ENCODE data around the gene ST13.
"Not testable (repeated sequence)": the region's sequence is repeated elsewhere in the genome, so short reads cannot be mapped to it uniquely, and the experiment has no call there.

Gene ST13

DNA sequence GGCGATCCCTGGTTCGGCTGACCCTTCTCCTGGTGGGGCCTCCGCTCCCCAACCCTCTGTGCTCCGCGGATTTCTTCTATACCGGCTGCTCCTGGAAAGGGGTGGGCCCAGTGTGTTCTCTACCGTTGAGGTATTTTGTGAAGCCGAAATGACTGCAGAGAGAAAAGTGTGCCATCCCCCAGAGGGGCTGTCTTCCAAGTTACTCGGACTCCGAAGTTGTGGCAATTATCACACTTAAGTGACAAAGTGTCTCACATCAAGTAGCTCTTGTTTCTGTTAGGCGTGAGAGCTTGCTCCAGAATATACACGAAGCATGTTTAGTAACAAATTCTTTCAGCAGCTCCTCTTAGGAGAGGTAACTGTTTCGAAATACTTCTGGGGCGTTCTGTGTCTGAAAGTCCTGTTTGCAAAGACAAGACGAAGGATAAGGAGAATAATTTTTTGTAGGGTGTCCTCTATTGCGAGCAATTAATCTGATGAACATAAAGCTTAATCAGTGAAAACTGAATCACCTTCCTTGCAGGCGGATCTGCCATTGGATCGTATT lies 943 bp upstream of the ST13 start:
- DNase-seq = peak; percentile 67 to 70
- TF ChIP-seq POLR2A (IDR thresholded peaks at IDR 0.05; ENCODE audit: low read length) (no peak), GATA1 (IDR thresholded peaks at IDR 0.05; ENCODE audit: low read depth, low read length) (no peak)

DNA sequence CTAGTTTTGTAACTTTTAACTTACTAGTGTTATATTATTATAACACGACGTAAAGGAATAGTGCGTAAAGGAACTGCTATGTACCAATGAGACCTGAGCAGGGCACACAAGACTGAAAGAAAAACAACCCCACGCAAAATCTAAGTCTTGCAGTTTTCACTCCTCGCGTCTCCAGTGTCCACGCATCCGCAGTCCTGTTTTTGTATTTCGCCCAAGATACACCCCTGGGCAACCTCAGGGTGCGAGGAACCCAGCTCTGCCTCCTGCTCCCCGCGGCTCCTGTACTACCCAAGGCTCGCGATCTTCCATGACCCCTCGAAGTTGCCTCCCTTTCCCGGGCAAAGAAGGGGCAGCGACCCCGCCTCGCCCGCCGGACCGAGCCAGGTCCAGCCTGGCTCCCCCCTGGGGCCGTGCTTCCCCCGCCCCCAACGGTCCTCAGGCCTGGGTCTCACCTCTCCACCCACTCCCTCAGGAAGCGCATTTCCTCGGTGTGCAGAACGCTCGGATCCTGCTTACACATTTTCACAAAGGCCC lies 393 bp downstream of the ST13 start:
- DNase-seq = peak; percentile 80 to 83

DNA sequence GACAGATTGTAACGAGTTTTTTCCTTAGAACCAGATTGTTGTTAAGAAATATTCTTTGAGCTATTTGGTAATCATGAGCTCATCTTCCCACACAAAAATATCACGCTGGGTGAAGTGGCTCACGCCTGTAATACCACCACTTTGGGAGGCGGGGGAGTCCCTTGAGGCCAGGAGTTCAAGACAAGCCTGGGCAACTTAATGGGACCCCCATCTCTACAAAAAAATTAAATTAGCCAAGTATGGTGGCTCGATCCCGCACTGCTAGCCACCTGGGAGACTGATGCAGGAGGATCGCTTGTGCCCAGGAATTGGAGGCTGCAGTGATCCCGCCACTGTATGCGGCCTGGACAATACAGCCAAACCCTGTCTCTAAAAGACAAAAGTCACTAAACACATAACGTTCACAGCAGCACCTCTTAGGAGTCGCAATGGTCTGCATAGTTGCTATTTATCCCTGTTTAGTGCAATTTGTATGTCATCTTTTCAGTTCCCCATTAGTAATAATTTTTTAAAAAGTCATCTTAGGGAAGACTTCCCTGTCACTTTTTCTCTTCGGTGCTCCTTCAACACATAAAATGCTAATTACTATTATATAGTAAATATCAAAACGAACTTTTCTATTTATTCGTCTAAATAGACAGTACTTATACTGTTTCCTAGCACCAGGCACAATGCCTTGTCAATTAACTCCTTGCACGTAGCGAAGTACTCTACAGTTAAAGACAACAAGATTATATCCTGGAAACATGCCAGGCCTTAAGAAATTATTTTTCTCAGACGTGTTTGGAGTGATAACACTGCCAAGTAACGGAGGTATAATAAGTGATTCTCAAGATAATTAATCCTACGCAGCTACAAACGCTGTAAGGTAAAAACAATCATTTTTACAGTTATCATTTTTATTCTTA lies 1.1 kb downstream of the ST13 start:
- peak; percentile 87 to 89 for DNase-seq
- no peak for TF ChIP-seq GATA1 (IDR thresholded peaks at IDR 0.05; ENCODE audit: low read depth, low read length)
- TF ChIP-seq POLR2A (IDR thresholded peaks at IDR 0.05; ENCODE audit: low read length) = no peak

More for the DNA sequence above, 393 bp downstream of the ST13 start:
- no peak for TF ChIP-seq GATA1 (IDR thresholded peaks at IDR 0.05; ENCODE audit: low read depth, low read length)
- no peak for TF ChIP-seq POLR2A (IDR thresholded peaks at IDR 0.05; ENCODE audit: low read length)

DNA sequence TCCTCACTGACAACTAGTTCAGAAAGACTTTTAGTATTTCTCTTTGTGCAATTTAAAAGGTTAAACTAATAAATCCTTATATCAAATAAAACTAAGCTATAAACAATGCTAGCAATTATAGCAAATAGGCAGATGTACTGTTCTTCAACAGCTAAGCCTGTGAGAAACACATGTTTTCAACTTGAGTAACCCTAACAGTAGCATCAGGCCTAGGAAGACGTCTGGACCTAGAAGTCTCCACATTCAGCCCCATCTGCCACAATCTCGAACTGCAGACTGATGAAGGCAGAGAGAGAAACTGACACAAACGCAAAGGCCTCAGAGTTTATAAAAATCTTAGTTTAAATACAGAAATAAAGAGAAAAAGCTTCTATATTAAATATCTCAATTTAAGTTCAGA lies 2.5 kb downstream of the ST13 start:
- TF ChIP-seq GATA1 (IDR thresholded peaks at IDR 0.05; ENCODE audit: low read depth, low read length) = no peak
- peak; percentile 38 to 43 for DNase-seq

DNA sequence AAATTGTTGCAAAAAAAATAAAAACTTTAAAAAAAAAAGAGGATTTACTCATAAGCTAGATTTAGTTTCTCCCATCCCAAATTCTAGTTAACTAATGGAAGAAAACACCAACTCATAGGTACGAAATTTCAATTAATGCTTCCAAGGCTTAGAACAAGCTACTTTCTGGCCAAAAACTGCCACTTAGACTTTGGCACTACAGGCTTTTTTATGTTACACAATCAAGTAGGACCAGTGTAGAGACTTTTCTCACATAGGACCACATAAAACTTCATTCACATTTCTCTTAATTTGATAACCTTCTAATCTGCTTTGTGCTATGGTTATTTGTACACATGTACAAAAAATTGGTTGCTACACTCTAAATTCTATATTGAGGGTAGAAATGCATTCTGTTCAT lies 3.1 kb downstream of the ST13 start:
- TF ChIP-seq GATA1 (IDR thresholded peaks at IDR 0.05; ENCODE audit: low read depth, low read length) (no peak), POLR2A (IDR thresholded peaks at IDR 0.05; ENCODE audit: low read length) (no peak)
- no peak for DNase-seq

DNA sequence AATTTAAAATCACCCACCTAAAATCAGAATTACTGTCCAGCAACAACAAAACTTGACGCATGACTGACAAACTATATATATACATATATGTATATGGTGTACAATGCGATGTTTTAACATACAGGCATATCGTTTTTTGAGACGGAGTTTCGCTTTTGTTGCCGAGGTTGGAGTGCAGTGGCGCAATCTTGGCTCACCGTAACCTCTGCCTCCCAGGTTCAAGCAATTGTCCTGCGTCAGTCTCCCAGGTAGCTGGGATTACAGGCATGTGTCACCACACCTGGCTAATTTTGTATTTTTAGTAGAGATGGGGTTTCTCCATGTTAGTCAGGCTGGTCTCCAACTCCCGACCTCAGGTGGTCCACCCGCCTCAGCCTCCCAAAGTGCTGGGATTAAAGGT lies 10.6 kb downstream of the ST13 start:
- DNase-seq = not testable (repeated sequence)

DNA sequence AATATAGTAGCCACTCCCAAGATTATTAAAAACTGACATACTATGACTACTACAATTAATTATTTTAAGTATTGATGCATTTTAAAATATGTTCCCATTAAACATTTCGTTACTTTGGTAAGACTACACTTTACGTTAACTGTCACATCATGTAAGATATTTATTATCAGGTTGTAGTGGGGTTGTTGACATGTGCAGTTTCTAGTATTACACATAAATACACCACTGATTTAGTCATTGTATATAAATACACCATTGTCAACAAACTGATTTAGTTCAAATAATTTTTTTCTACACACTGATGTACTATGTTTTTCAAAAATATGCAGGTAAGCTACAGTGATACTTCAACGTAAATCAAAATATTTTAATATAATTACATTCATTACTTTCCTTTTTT lies 11.5 kb downstream of the ST13 start:
- no peak for TF ChIP-seq POLR2A (IDR thresholded peaks at IDR 0.05; ENCODE audit: low read length)
- no peak for TF ChIP-seq GATA1 (IDR thresholded peaks at IDR 0.05; ENCODE audit: low read depth, low read length)
- DNase-seq = no peak

DNA sequence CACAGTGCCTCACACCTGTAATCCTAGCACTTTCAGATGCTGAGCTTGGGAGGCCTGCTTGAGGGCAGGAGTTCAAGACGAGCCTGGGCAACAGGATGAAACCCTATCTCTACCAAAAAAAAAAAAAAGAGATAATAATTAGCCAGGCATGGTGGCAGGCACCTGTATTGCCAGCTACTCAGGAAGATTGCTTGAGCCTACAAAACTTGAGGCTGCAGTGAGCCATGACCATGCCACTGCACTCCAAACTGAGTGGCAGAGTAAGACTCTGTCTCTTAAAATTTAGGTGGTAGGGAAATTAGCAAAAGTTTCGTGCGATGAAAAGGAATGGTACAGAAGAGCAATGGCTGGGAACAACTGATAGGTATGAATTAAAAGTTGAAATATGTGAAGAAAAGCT lies 18.0 kb downstream of the ST13 start:
- TF ChIP-seq POLR2A (IDR thresholded peaks at IDR 0.05; ENCODE audit: low read length) = no peak
- TF ChIP-seq GATA1 (IDR thresholded peaks at IDR 0.05; ENCODE audit: low read depth, low read length) = no peak
- DNase-seq = no peak

DNA sequence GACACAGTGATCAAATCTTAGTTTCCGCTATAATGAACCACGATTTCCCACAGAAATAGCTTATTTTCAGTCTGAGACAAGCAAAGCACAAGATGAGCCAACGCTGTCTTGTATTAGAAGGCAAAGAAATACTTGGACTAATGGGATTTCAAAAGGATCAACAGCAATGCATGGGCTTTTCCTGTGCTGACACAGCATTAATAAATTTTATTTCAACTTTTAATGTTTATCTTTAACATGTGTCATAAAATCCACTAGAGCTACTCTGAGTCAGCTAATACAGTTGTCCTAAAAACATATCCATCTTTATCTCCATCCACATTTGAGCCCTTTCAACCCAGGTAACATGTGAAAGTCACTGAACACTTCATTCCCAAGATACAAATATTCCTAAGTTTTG lies 21.8 kb downstream of the ST13 start:
- no peak for DNase-seq
- TF ChIP-seq GATA1 (IDR thresholded peaks at IDR 0.05; ENCODE audit: low read depth, low read length) = no peak
- no peak for TF ChIP-seq POLR2A (IDR thresholded peaks at IDR 0.05; ENCODE audit: low read length)

DNA sequence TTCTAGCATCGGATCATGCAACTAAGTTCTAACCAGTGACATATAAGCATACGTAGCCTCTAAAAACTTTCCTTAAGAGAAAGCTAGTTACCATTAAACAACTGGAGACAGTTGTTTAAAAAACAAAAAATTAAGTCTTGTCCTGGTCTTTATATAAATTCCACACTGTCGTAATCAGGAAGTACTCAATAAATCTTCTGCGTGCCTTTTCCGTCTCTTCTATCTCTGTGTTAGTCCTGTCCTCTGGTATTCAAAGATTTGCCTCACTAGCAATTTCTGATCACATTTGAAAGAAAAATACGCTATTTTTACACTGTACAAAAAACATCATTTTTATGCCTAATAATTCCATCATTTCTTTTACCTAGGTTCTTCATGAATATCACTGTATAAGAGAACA lies 27.3 kb downstream of the ST13 start:
- no peak for DNase-seq
- no peak for TF ChIP-seq POLR2A (IDR thresholded peaks at IDR 0.05; ENCODE audit: low read length)

DNA sequence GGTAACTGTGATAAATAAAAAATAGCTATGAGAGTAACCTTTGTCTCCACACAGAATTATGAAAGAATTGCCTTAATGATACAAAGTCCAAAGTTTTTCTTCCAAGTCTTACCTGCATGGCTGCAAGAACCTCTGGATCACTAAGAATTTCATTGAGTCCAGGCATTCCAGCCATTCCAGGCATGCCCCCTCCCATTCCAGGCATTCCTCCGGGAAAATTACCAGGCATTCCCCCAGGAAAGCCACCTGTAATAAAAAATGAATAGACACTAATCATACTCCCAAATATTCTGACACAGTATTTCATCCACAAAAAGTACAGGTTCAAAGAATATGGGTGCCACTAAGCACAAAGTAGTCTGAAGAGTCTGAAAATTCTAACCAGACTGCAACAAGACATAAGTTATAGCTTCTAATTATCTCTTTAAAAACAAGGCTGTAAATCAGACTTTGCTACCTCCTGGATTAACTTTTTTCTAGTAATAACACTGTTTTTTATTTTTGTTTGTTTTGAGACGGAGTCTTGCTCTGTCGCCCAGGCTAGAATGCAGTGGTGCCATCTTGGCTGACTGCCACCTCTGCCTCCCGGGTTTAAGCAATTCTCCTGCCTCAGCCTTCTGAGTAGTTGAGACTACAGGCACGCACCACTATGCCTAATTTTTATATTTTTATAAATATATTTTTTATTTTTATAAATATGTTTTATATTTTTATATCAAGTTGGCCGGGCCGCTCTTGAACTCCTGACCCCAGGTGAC lies 29.3 kb downstream of the ST13 start:
- no peak for TF ChIP-seq GATA1 (IDR thresholded peaks at IDR 0.05; ENCODE audit: low read depth, low read length)
- TF ChIP-seq POLR2A (IDR thresholded peaks at IDR 0.05; ENCODE audit: low read length) = no peak
- no peak for DNase-seq

DNA sequence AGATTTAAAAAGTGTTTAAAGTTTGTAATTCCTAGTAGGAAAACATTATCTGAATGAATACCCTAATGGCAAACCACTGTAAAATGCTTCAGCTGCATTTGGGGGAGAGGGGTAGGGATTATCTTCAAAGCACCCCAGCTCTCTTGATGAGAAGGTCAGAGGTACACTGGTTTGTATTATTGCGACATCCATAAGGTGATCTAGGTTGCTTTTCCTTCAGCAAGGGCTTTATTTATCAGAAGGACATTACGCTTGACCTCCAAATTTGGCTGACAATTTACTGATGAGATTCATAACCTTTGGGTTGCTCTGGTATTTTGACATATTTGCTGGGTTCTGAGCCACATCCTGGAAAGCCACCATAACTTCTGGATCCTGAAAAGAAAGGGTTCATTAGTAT lies 30.1 kb downstream of the ST13 start:
- not testable (repeated sequence) for DNase-seq

DNA sequence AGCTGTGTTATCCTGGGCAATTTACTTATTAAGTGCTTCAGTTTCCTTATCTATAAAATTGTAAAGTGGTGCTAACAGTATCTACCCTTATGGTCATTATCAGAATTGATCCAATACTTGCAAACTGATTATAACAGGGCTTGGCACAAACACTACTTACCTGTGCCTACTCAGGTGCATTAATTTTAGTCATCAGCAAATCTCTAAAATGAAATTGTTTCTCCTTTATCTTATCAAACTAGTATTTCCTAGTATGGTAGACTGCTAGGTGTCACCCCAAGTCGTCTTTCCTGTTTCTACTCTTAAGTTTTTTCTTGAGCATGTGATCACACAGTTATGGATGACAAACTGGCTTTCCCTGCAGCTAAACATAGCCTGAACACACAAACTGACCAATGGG lies 33.0 kb downstream of the ST13 start:
- DNase-seq = no peak
- no peak for TF ChIP-seq GATA1 (IDR thresholded peaks at IDR 0.05; ENCODE audit: low read depth, low read length)
- TF ChIP-seq POLR2A (IDR thresholded peaks at IDR 0.05; ENCODE audit: low read length) = no peak

DNA sequence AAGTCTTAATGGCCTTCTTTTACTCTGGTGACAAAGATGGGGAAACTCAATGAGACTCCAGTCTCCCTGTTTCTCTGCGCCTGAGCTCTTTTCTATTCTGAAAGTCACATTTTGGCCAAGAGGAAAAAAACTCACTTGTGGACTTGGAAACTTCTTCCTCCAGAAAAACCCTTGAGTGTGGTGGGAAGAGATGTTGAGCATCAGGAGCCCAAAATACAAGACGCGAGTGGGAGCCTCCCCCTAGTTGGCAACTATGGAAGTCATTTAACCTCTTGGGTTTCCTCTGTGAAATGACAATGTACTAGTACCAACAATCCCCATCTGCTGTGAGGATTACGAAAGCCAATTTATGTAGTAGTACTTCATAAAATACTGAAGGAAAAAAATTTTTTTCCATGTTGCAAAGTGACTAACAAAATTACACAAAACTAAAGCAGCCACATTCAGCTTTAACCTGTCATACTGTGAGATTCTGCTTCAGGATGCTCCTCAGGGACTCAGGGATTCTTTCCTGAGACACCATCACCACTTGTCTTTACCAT lies 36.8 kb downstream of the ST13 start:
- TF ChIP-seq GATA1 (IDR thresholded peaks at IDR 0.05; ENCODE audit: low read depth, low read length) (no peak), POLR2A (IDR thresholded peaks at IDR 0.05; ENCODE audit: low read length) (peak; percentile 56)
- DNase-seq = peak in 1 of 2 experiments; percentile 57
